ENCODE results near the gene OR2C3.
"Not testable (repeated sequence)": the region's sequence is repeated elsewhere in the genome, so short reads cannot be mapped to it uniquely, and the experiment has no call there.

Gene OR2C3

GRCh38 chr1:247518613-247518891 lies 17.7 kb downstream of the OR2C3 start:
- no peak for DNase-seq (ENCODE audit: low read depth in 2 of 3, low spot score in 1 of 3)

- DNase-seq (ENCODE audit: low read depth in 2 of 3, low spot score in 1 of 3): no peak
These were observed 18.2 kb downstream of the OR2C3 start for GRCh38 chr1:247517795-247518612.

DNA sequence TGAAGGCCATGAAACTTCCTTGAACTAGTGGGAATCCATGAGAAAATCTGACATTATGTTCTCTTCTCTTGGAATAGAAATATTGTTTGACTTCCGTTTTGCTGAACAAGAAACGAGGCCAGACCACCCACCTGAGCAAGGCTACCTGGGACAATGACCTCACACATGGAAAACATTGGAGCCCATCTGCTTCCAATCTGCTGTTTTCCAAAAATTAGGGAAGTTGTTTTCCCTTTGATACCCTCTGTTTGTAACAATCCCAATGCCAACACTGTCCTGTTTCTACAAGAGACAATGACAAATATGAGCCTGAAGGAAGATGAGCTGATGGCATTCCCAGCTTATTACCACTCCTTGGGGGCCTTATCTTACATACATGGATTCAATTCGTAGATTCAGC lies 29.4 kb downstream of the OR2C3 start:
- no peak for DNase-seq (ENCODE audit: low read depth in 2 of 3, low spot score in 1 of 3)

- no peak for DNase-seq (ENCODE audit: low read depth in 2 of 3, low spot score in 1 of 3)
These were observed 35.4 kb downstream of the OR2C3 start for GRCh38 chr1:247500865-247501264.

GRCh38 chr1:247496581-247497285 lies 39.5 kb downstream of the OR2C3 start:
- no peak for DNase-seq (ENCODE audit: low read depth in 2 of 3, low spot score in 1 of 3)

DNA sequence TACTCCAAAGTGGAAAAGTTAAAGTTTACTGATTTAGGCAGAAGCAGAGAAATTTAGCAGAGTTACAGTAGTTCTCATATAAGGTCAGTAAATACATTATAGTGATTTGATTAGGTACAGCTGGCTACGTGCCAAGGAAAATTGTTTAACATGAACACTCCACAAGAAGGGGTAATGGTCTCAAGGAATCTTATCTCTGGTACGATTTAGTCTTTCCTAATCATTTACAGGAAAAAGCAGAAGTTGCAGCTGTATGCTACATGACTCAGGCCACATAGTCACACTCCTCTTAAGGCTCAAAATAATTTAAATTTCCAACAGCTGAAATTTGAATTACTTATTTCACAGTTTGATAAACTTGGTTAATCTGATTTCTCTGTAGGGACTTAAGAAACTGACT lies 41.5 kb downstream of the OR2C3 start:
- DNase-seq (ENCODE audit: low read depth in 2 of 3, low spot score in 1 of 3): no peak

DNA sequence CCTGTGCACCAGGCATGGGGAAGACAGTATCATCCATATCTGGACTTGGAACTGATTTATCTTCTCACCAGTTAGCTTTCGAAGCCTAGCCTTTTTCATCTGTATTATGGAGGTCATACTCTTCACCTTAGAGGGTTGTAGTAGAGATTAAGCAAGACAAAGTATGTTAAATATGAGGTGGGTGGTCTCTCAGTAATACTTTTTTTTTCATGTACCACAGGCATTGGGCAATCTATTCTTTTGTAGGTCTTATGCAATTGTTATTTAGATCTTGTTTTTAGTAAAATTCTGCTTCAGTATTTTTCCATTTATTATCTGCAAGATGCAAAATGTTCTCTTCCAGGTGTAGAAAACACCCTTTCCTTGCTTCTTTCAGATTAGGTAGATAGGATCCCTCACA lies 43.1 kb downstream of the OR2C3 start:
- DNase-seq (ENCODE audit: low read depth in 2 of 3, low spot score in 1 of 3): no peak

- no peak for DNase-seq (ENCODE audit: low read depth in 2 of 3, low spot score in 1 of 3)
These were observed 44.9 kb downstream of the OR2C3 start for GRCh38 chr1:247491328-247491727.

DNA sequence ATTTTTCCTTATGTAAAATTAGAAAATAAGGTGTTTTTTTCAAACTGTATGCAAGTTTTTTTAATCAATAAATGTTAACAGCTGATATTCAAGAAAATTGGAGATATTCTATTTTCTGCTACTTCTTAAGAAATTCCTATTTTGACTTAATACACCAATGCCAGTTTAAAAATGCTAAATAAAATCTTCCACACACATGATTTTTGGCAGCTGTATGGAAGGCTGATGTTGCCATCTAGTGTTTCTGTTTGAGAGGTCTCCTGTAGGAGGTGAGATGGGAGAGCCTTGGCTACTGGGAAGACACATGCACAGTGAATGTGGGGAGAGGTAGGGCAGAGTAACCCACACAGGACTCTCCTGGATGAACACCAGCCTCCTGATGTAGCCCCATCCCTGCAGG lies 49.2 kb downstream of the OR2C3 start:
- DNase-seq (ENCODE audit: low read depth in 2 of 3, low spot score in 1 of 3): peak in 1 of 3 donors; percentile 15

DNA sequence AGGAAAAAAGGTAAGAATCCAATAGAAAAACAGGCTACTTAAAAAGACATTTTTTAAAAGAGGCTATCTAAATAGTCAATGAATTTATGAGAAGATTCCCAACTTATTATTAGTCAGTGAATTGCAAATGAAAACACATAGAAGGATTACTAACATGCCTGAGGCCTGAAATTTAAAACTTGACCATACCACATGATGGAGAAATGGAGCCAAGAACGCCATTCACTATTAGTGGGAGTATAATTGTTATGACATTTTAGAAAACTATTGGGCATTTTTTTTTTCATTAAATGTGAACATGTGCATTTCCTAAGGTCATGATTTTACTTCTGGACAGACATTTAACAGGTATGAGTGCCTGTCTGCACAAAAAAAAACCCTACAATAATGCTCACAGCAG lies 53.5 kb downstream of the OR2C3 start:
- no peak for DNase-seq (ENCODE audit: low read depth in 2 of 3, low spot score in 1 of 3)

DNA sequence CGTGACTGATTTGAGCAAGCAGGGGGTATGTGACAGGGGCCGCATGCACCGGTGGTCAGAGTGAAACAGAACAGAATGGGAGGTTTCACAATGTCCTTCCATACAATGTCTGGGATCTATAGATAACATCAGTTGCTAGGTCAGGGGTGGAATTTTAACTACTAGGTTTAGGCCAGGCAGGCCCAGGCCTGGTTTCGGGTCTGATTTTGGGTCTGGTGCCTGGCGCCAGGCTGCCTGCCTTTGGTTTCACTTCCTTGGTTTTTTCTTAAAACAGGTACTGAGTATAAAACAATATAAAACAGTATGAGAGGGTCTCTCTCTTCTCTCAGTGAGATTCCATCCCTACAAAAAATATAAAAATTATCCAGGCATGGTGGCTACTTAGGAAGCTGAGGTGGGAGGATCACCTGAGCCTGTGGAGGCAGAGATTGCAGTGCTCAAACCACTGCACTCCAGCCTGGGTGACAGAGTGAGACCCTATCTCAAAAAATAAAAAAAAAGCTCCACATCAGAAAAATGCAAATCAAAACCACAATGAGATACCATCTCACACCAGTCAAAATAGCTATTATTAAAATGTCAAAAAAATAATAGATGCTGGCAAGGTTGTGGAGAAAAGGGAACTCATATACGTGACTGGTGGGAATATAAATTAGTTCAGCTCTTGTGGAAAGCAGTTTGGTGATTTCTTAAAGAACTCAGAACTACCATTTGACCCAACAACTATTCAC lies 59.7 kb downstream of the OR2C3 start:
- DNase-seq (ENCODE audit: low read depth in 2 of 3, low spot score in 1 of 3): not testable (repeated sequence)

DNA sequence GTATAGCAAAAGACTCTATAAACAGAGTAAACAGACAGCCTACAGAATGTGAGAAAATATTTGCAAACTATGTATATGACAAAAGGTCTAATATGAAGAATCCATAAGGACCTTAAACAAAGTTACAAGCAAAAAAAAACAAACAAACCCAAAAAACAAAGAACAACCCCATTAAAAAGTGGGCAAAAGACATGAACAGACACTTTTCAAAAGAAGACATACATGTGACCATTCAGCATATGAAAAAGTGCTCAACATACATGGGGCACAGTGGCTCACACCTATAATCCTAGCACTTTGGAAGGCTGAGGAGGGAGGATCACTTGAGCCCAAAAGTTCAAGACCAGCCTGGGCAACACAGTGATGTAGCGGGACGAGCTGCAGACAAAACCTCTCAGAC lies 60.4 kb downstream of the OR2C3 start:
- DNase-seq (ENCODE audit: low read depth in 2 of 3, low spot score in 1 of 3): no peak

All from stimulated activated CD4-positive, alpha-beta T cell treated with anti-CD3 and anti-CD28 coated beads, Interleukin-12 subunit alpha, Interleukin-12 subunit beta, amount 100 ng/mL, for 48 hours (primary cell).